IMR-90 (cell line): ENCODE results near the gene PTPN13. TPM values are rescaled to one million over a fixed set of nuclear protein-coding genes. Genes with fewer than 3 reads are reported as not detected.

Experiments used
- ATAC-seq: fragments of 200-7000 bp; cut with Tn5 transposase; 2 replicates; pipeline ENCODE4 v1.9.1; 2020; ENCODE audit warnings: low read depth, mild to moderate bottlenecking, moderate library complexity
- BruUV-seq: library from RNA; stranded (reverse); fragments of 400-500 nt; replicated peaks from 2 replicates; lab custom pipeline; 2021; lab: Mats Ljungman, UMichigan
- CTCF ChIA-PET: fragments of 300-600 bp; formaldehyde crosslinking; extraction: SDS; loops from one replicate; lab custom pipeline; 2021; ENCODE audit warnings: antibody characterized with exemption; lab: Yijun Ruan, JAX
- POLR2A ChIA-PET: fragments of 300-600 bp; sonication (Branson Sonifier 250); formaldehyde crosslinking; loops from one replicate; lab custom pipeline; 2022; ENCODE audit warnings: antibody characterized with exemption; ENCODE audit not compliant: unreplicated experiment; lab: Charles Lee
- DNase-seq: peaks from one replicate; pipeline ENCODE4 v3.0.0; 2013
- H2AFZ ChIP-seq: replicated peaks from 2 replicates; pipeline ENCODE3; 2013; ENCODE audit warnings: low read length, mild to moderate bottlenecking; ENCODE audit not compliant: poor library complexity
- H2AK5ac ChIP-seq: 2 replicates; pipeline ENCODE4 v1.6.1; 2013; ENCODE audit warnings: low read depth, low read length, inconsistent platforms
- H2AK9ac ChIP-seq: replicated peaks from 2 replicates; pipeline ENCODE3; 2013; ENCODE audit warnings: mild to moderate bottlenecking, low read depth, low read length, moderate library complexity; ENCODE audit not compliant: poor library complexity
- H2BK120ac ChIP-seq: 2 replicates; pipeline ENCODE4 v1.6.1; 2013; ENCODE audit warnings: low read depth, low read length, inconsistent platforms
- H2BK15ac ChIP-seq: 3 replicates; pipeline ENCODE4 v1.6.1; 2013; ENCODE audit warnings: low read depth, low read length, inconsistent platforms
- H2BK20ac ChIP-seq: 2 replicates; pipeline ENCODE4 v1.6.1; 2013; ENCODE audit warnings: low read depth, mild to moderate bottlenecking, inconsistent platforms, low read length, moderate library complexity
- H2BK5ac ChIP-seq: 2 replicates; pipeline ENCODE4 v1.6.1; 2013; ENCODE audit warnings: mild to moderate bottlenecking, low read depth, low read length, inconsistent platforms; ENCODE audit not compliant: poor library complexity, severe bottlenecking
- H3K14ac ChIP-seq: replicated peaks from 2 replicates; pipeline ENCODE4 v1.6.1; 2013; ENCODE audit warnings: low read depth, low read length, inconsistent platforms
- H3K18ac ChIP-seq: 2 replicates; pipeline ENCODE4 v1.6.1; 2013; ENCODE audit warnings: low read depth, low read length, control low read depth
- H3K23ac ChIP-seq: 2 replicates; pipeline ENCODE4 v1.6.1; 2013; ENCODE audit warnings: low read depth, low read length, inconsistent platforms
- H3K27ac ChIP-seq: 2 replicates; pipeline ENCODE4 v1.5.1; 2013; ENCODE audit warnings: mild to moderate bottlenecking, control low read depth, low read length; ENCODE audit not compliant: insufficient read depth
- H3K27me3 ChIP-seq: 2 replicates; pipeline ENCODE4 v1.6.1; 2013; ENCODE audit warnings: low read length; ENCODE audit not compliant: control insufficient read depth, insufficient read depth
- H3K36me3 ChIP-seq: 2 replicates; pipeline ENCODE4 v1.6.1; 2013; ENCODE audit warnings: low read length, mixed read lengths; ENCODE audit not compliant: control insufficient read depth, insufficient read depth
- H3K4ac ChIP-seq: 2 replicates; pipeline ENCODE4 v1.6.1; 2013; ENCODE audit warnings: low read depth, low read length, inconsistent platforms
- H3K4me1 ChIP-seq: 2 replicates; pipeline ENCODE4 v1.6.1; 2013; ENCODE audit warnings: low read length, mixed read lengths; ENCODE audit not compliant: control insufficient read depth, insufficient read depth
- H3K4me2 ChIP-seq: 2 replicates; pipeline ENCODE4 v1.6.1; 2013; ENCODE audit warnings: low read depth, mild to moderate bottlenecking, control low read depth, low read length, moderate library complexity
- H3K4me3 ChIP-seq: 2 replicates; pipeline ENCODE4 v1.5.1; 2013; ENCODE audit warnings: low read depth, mild to moderate bottlenecking, control low read depth, low read length, moderate library complexity; ENCODE audit not compliant: insufficient read depth
- H3K56ac ChIP-seq: 2 replicates; pipeline ENCODE4 v1.6.1; 2013; ENCODE audit warnings: low read length, inconsistent platforms; ENCODE audit not compliant: insufficient read depth; ENCODE audit errors: extremely low read depth
- H3K79me1 ChIP-seq, 2 experiments: 2 replicates each; pipeline ENCODE4 v1.6.1; 2013; ENCODE audit warnings: low read length in 2 of 2, inconsistent platforms in 1 of 2, low read depth in 1 of 2
- H3K9ac ChIP-seq: 2 replicates; pipeline ENCODE4 v1.6.1; 2013; ENCODE audit warnings: low read depth, low read length, control low read depth
- H3K9me1 ChIP-seq: 2 replicates; pipeline ENCODE4 v1.6.1; 2013; ENCODE audit warnings: low read length, inconsistent platforms; ENCODE audit not compliant: insufficient read depth
- H3K9me3 ChIP-seq: 2 replicates; pipeline ENCODE4 v1.6.1; 2013; ENCODE audit warnings: low read length; ENCODE audit not compliant: control insufficient read depth, insufficient read depth
- H4K20me1 ChIP-seq: 2 replicates; pipeline ENCODE4 v1.6.1; 2013; ENCODE audit warnings: low read length, inconsistent platforms; ENCODE audit not compliant: insufficient read depth
- H4K5ac ChIP-seq: 2 replicates; pipeline ENCODE4 v1.6.1; 2013; ENCODE audit warnings: mild to moderate bottlenecking, low read depth, low read length, control low read depth
- H4K8ac ChIP-seq, 2 experiments: 2 replicates each; pipeline ENCODE4 v1.6.1; 2013; ENCODE audit warnings: low read depth in 2 of 2, low read length in 2 of 2, control low read depth in 1 of 2, inconsistent platforms in 1 of 2
- H4K91ac ChIP-seq: 2 replicates; pipeline ENCODE4 v1.6.1; 2013; ENCODE audit warnings: low read depth, low read length, inconsistent platforms; ENCODE audit not compliant: insufficient read depth
- MXI1 ChIP-seq: IDR thresholded peaks from 2 replicates; pipeline ENCODE4 v1.6.1; 2012; ENCODE audit warnings: low read depth, mild to moderate bottlenecking, low read length, moderate library complexity, borderline replicate concordance
- SMC3 ChIP-seq: fragments of 150-350 bp; IDR thresholded peaks from 2 replicates; pipeline ENCODE4 v1.6.1; 2016; ENCODE audit warnings: low read depth, mild to moderate bottlenecking, antibody characterized with exemption, low read length, moderate library complexity
- dilution Hi-C: fragments of 300-500 bp; cut with HindIII; formaldehyde crosslinking; loops from one replicate; pipeline ENCODE4 v1.14.3; 2018; ENCODE audit warnings: low sequenced_read_pairs; ENCODE audit not compliant: unreplicated experiment
- in situ Hi-C: fragments of 300-500 bp; cut with MboI; formaldehyde crosslinking; loops from 3 replicates; pipeline ENCODE4 v1.14.3; 2019; ENCODE audit warnings: low sequenced_read_pairs, inconsistent platforms, mixed read lengths
- intact Hi-C: fragments of 100-400 bp; cut with micrococcal nuclease; formaldehyde crosslinking; loops from 2 replicates; pipeline ENCODE4 v1.10.0; 2022
- polyA plus RNA-seq, 3 experiments: library from polyadenylated mRNA; depleted of rRNA; stranded (reverse); fragments of >200 nt; gene quantifications; 2 replicates each; pipeline ENCODE4 v1.2.3, GENCODE V29; 2012; ENCODE audit warnings: low replicate concordance in 1 of 3
- total RNA-seq: library from RNA; depleted of rRNA; stranded (reverse); fragments of >200 nt; gene quantifications from 2 replicates; pipeline ENCODE4 v1.2.3, GENCODE V29; 2012

PTPN13 gene
- total and polyA plus RNA-seq, 2 of the 4 experiments (the other 2 are of a cell fraction), result 7.7 to 29.0 TPM

DNA sequence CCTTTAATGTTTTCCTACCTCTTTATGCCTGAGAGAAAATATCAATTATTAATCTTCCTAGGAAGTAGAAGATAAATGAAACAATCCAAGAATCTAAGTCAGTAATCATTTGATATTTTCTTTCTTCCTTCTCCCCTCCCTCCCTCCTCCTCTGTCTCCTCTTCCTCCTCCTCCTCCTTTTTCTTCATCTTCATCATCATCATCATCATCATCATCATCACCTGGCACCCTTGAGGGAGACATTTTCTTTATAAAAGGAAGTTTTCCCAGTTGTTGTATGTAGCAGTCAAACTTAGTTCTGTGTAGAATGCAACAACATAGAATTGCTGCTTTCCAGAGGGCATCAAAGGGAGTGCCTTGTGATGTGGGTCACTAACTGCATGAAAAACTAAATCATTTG is 155.0 kb downstream of the PTPN13 start:
- intact Hi-C loops, result no loop called here
- DNase-seq (no peak), ATAC-seq (no peak)
- Histone ChIP-seq H2BK15ac (no peak overlapping the region), H3K4ac (no peak overlapping the region), H3K4me1 (no peaks in the 10 kb centered on the region), H2AK5ac (no peak overlapping the region), H3K9me1 (no peaks in the 10 kb centered on the region), H3K79me1 (no peaks in the 10 kb centered on the region), H3K9me3 (no peaks in the 10 kb centered on the region), H3K4me3 (no peak overlapping the region), H3K23ac (no peak overlapping the region), H2BK5ac (no peak overlapping the region), H3K18ac (no peak overlapping the region), H3K4me2 (no peak overlapping the region), H3K27ac (no peak overlapping the region), H2AK9ac (no peak overlapping the region), H3K9ac (no peak overlapping the region), H3K14ac (no peak overlapping the region), H2AFZ (no peak overlapping the region), H4K91ac (no peak overlapping the region), H3K36me3 (peaks cover 13% of the 10 kb centered on the region), H4K8ac (no peak overlapping the region), H2BK20ac (no peak overlapping the region), H4K20me1 (no peaks in the 10 kb centered on the region), H4K5ac (no peak overlapping the region), H3K56ac (no peak overlapping the region), H2BK120ac (no peak overlapping the region), H3K27me3 (no peaks in the 10 kb centered on the region)
- in situ Hi-C loops, result no loop called here
- dilution Hi-C loops, result no loop called here
- ChIA-PET POLR2A (no interaction called here), CTCF (no interaction called here)
- TF ChIP-seq SMC3 (no peak), MXI1 (no peak)
- no TSS peak for BruUV-seq
